Measurements from ENCODE around the gene HOXA13.

DNA sequence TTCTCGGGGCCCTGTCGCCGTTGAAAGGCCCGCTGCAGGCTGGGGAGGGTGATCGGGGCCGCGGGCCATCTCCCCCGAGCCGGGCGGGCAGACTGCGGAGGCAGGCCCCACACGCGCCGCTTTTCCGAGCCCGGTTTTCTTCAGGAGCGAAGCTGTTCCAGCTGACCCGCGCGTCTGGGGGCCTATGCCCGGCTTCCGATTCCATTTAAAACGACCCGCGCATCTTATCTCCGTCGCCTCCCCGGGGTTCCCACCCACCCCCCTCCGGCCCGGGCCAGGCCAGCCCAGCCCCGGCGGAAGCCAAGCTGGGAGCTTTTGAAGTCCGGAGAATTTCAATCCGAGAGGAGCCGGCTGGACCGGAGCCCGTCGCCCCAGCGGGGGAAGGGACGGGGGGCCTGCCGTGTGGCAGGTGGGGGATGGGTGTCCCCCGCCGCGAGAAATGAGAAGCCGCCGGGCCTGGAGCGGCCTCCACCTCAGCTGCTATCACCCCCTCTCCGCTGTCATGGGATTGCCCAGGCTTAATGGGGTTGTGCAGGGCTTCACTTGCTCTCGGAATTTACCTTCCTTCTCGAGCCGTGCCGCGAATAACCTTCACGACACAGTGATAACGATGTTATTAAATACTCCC is 39.6 kb upstream of the HOXA13 start:
- TF ChIP-seq, protein P1, sequence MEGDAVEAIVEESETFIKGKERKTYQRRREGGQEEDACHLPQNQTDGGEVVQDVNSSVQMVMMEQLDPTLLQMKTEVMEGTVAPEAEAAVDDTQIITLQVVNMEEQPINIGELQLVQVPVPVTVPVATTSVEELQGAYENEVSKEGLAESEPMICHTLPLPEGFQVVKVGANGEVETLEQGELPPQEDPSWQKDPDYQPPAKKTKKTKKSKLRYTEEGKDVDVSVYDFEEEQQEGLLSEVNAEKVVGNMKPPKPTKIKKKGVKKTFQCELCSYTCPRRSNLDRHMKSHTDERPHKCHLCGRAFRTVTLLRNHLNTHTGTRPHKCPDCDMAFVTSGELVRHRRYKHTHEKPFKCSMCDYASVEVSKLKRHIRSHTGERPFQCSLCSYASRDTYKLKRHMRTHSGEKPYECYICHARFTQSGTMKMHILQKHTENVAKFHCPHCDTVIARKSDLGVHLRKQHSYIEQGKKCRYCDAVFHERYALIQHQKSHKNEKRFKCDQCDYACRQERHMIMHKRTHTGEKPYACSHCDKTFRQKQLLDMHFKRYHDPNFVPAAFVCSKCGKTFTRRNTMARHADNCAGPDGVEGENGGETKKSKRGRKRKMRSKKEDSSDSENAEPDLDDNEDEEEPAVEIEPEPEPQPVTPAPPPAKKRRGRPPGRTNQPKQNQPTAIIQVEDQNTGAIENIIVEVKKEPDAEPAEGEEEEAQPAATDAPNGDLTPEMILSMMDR (IDR thresholded peaks at IDR 0.05; ENCODE audit: poor library complexity): no peak
- TF ChIP-seq EZH2 (IDR thresholded peaks at IDR 0.05; ENCODE audit: borderline replicate concordance): peak; percentile 34
- TF ChIP-seq EZH2phosphoT487 (IDR thresholded peaks at IDR 0.05; ENCODE audit: low read depth, severe bottlenecking, unreplicated experiment): peak; percentile 23

Measured in hepatocyte (in vitro differentiated cells).